Mesothelial cell of epicardium (in vitro differentiated cells): ENCODE results near the gene SERTAD1. TPM values are rescaled to one million over a fixed set of nuclear protein-coding genes. Genes with fewer than 3 reads are reported as not detected.
A peak's percentile ranks its signal among the peaks of the same experiment; 100 is the strongest.

Source experiments
- DNase-seq, 2 experiments: peaks; one replicate each; pipeline ENCODE4 v3.0.0; 2021; ENCODE audit warnings: low spot score in 2 of 2; ENCODE audit not compliant: unreplicated experiment in 2 of 2
- H3K27ac Mint-ChIP-seq: 2 replicates; pipeline ENCODE4 v1.8.0; 2021; ENCODE audit warnings: mixed read lengths
- H3K27me3 Mint-ChIP-seq: 2 replicates; pipeline ENCODE4 v1.8.0; 2021; ENCODE audit warnings: low read depth, mixed read lengths
- H3K36me3 Mint-ChIP-seq: 2 replicates; pipeline ENCODE4 v1.8.0; 2021; ENCODE audit warnings: mixed read lengths
- H3K4me1 Mint-ChIP-seq: 2 replicates; pipeline ENCODE4 v1.8.0; 2021; ENCODE audit warnings: mixed read lengths
- H3K4me3 Mint-ChIP-seq: 2 replicates; pipeline ENCODE4 v1.8.0; 2021; ENCODE audit warnings: mild to moderate bottlenecking, moderate library complexity, mixed read lengths
- H3K9me3 Mint-ChIP-seq: 2 replicates; pipeline ENCODE4 v1.8.0; 2021; ENCODE audit warnings: mixed read lengths
- total RNA-seq: library from RNA; stranded (reverse); gene quantifications from 3 replicates; pipeline ENCODE4 v1.2.1, GENCODE V29; 2021
- TF ChIP-seq, protein P1 (sequence below): fragments of 200-600 bp; sonication (generic); IDR thresholded peaks from one replicate; pipeline ENCODE4 v1.5.0; 2021; ENCODE audit warnings: antibody characterized with exemption; ENCODE audit not compliant: unreplicated experiment

SERTAD1 gene
- total RNA-seq, 1 donor from 2014 or later = 11.0 TPM

GRCh38 chr19:40383668-40384248, 42.0 kb downstream of the SERTAD1 start:
- Mint-ChIP-seq H3K36me3 (peaks cover 10% of the 10 kb centered on the region), H3K4me1 (no peaks in the 10 kb centered on the region), H3K27ac (no peak overlapping the region), H3K9me3 (no peaks in the 10 kb centered on the region), H3K27me3 (no peaks in the 10 kb centered on the region), H3K4me3 (no peak overlapping the region)
- no peak for DNase-seq
- TF ChIP-seq, protein P1, sequence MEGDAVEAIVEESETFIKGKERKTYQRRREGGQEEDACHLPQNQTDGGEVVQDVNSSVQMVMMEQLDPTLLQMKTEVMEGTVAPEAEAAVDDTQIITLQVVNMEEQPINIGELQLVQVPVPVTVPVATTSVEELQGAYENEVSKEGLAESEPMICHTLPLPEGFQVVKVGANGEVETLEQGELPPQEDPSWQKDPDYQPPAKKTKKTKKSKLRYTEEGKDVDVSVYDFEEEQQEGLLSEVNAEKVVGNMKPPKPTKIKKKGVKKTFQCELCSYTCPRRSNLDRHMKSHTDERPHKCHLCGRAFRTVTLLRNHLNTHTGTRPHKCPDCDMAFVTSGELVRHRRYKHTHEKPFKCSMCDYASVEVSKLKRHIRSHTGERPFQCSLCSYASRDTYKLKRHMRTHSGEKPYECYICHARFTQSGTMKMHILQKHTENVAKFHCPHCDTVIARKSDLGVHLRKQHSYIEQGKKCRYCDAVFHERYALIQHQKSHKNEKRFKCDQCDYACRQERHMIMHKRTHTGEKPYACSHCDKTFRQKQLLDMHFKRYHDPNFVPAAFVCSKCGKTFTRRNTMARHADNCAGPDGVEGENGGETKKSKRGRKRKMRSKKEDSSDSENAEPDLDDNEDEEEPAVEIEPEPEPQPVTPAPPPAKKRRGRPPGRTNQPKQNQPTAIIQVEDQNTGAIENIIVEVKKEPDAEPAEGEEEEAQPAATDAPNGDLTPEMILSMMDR = no peak

DNA sequence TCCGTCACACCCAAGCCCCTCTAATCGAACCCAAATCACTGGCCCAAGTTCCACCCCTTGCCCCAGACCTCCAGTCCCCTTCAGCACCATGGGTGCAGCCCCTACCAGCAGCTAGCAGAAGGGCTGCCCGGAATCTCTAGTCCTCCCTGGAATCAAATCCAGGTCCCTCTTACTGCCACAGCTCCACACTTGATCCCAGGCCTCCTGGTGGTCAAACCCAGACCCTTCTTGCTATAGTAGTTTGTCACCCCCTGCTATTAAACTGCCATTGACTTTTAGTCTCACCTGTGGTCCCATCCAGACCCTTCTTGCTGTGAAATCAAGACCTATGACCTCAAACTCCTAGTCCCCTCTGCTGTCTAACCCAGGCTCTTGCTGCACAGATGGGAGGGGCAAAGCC, 44.5 kb downstream of the SERTAD1 start:
- Mint-ChIP-seq H3K4me1 (no peaks in the 10 kb centered on the region), H3K36me3 (peaks cover 13% of the 10 kb centered on the region), H3K27ac (peak overlapping the region; percentile 21), H3K4me3 (no peak overlapping the region), H3K27me3 (no peaks in the 10 kb centered on the region), H3K9me3 (no peaks in the 10 kb centered on the region)
- no peak for DNase-seq
- TF ChIP-seq, protein P1 = no peak

- Mint-ChIP-seq H3K36me3 (peaks cover 16% of the 10 kb centered on the region), H3K9me3 (no peaks in the 10 kb centered on the region), H3K4me1 (no peaks in the 10 kb centered on the region), H3K27me3 (no peaks in the 10 kb centered on the region), H3K27ac (no peak overlapping the region), H3K4me3 (no peak overlapping the region)
- TF ChIP-seq, protein P1 = no peak
- no peak for DNase-seq
Measured at GRCh38 chr19:40380199-40381037, 45.4 kb downstream of the SERTAD1 start.

GRCh38 chr19:40379446-40380198, 46.2 kb downstream of the SERTAD1 start:
- no peak for DNase-seq
- no peaks in the 10 kb centered on the region for H3K27me3 Mint-ChIP-seq
- TF ChIP-seq, protein P1 = no peak
- H3K4me1 Mint-ChIP-seq = no peaks in the 10 kb centered on the region
- no peak overlapping the region for H3K4me3 Mint-ChIP-seq
- H3K36me3 Mint-ChIP-seq = peaks cover 22% of the 10 kb centered on the region
- no peaks in the 10 kb centered on the region for H3K9me3 Mint-ChIP-seq
- H3K27ac Mint-ChIP-seq = peak overlapping the region; percentile 21

DNA sequence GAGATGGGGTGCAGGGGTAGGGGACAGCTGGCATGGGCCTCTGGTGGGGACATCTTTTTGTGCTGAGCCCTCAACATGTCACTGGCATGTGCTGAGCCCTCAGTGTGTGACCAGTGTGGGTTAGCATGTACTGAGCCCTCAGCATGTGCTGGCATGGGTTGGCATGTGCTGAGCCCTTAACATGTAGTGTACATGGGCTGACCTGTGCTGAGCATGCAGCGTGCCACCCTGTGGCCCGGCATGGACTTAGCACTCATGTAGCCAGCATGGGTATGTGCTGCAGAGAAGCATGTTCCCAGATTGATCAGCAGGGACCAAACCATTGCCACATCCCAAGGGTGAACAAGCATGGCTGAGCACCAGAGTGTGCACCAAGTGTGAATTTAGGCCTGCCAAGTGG, 47.3 kb downstream of the SERTAD1 start:
- Mint-ChIP-seq H3K27me3 (no peaks in the 10 kb centered on the region), H3K36me3 (peaks cover 26% of the 10 kb centered on the region), H3K4me3 (no peak overlapping the region), H3K4me1 (no peaks in the 10 kb centered on the region), H3K27ac (no peak overlapping the region), H3K9me3 (no peaks in the 10 kb centered on the region)
- TF ChIP-seq, protein P1 = no peak
- no peak for DNase-seq
